ENCODE measurements around the gene SDHAF2. TPM values are rescaled to one million over a fixed set of nuclear protein-coding genes. Genes with fewer than 3 reads are reported as not detected.

Gene SDHAF2
- total RNA-seq, 1 experiment from 2014 or later: 52.1 TPM

GRCh38 chr11:61401173-61401572 lies 28.8 kb upstream of the SDHAF2 start:
- Histone ChIP-seq H3K36me3 (ENCODE audit: control insufficient read depth, insufficient read depth, low read length) (peaks cover 1% of the 10 kb centered on the region; the same call in 1 of the 2 replicates), H3K4me3 (ENCODE audit: low read depth, low read length) (no peak overlapping the region), H3K4me1 (no peaks in the 10 kb centered on the region), H3K27me3 (replicated peaks; ENCODE audit: control insufficient read depth, insufficient read depth, low read length) (no peaks in the 10 kb centered on the region), H3K9me3 (no peaks in the 10 kb centered on the region)
- no peak for TF ChIP-seq CTCF (IDR thresholded peaks at IDR 0.05; ENCODE audit: insufficient read depth in 1 of 2, low read depth in 1 of 2, low read length in 1 of 2, severe bottlenecking in 1 of 2, unreplicated experiment in 1 of 2)
- Mint-ChIP-seq H3K4me3 (ENCODE audit: unreplicated experiment) (no peak overlapping the region), H3K9me3 (ENCODE audit: unreplicated experiment) (no peaks in the 10 kb centered on the region), H3K27ac (ENCODE audit: unreplicated experiment) (no peak overlapping the region), H3K27me3 (ENCODE audit: insufficient read depth, unreplicated experiment) (no peaks in the 10 kb centered on the region), H3K4me1 (ENCODE audit: low read depth, unreplicated experiment) (no peaks in the 10 kb centered on the region), H3K36me3 (ENCODE audit: insufficient read depth, unreplicated experiment) (peaks cover 72% of the 10 kb centered on the region)
- intact Hi-C loops (cut with micrococcal nuclease; ENCODE audit: unreplicated experiment): no loop called here
- DNase-seq: no peak
- BruUV-seq (replicated peaks): no TSS peak
- CTCF ChIA-PET: interaction anchor here (1.8 kb wide), 1 partner anchor 9 kb away, joined by 6 read pairs; the partner anchor contains the start of gene TMEM216
- POLR2A ChIA-PET: interaction anchor here (0.5 kb wide), 1 partner anchor 239 kb away, joined by 4 read pairs; no protein-coding TSS in a partner anchor

GRCh38 chr11:61401573-61401972 lies 28.4 kb upstream of the SDHAF2 start:
- intact Hi-C loops (cut with micrococcal nuclease; ENCODE audit: unreplicated experiment): no loop called here
- POLR2A ChIA-PET: interaction anchor here (1.3 kb wide), 1 partner anchor 9 kb away, joined by 5 read pairs; the partner anchor contains the start of gene TMEM216
- no peaks in the 10 kb centered on the region for H3K4me1 ChIP-seq
- no peak for TF ChIP-seq CTCF (IDR thresholded peaks at IDR 0.05; ENCODE audit: insufficient read depth in 1 of 2, low read depth in 1 of 2, low read length in 1 of 2, severe bottlenecking in 1 of 2, unreplicated experiment in 1 of 2)
- H3K4me3 ChIP-seq (ENCODE audit: low read depth, low read length): no peak overlapping the region
- BruUV-seq (replicated peaks): no TSS peak
- Mint-ChIP-seq H3K9me3 (ENCODE audit: unreplicated experiment) (no peaks in the 10 kb centered on the region), H3K36me3 (ENCODE audit: insufficient read depth, unreplicated experiment) (peaks cover 74% of the 10 kb centered on the region), H3K4me1 (ENCODE audit: low read depth, unreplicated experiment) (no peaks in the 10 kb centered on the region), H3K27me3 (ENCODE audit: insufficient read depth, unreplicated experiment) (no peaks in the 10 kb centered on the region), H3K27ac (ENCODE audit: unreplicated experiment) (no peak overlapping the region), H3K4me3 (ENCODE audit: unreplicated experiment) (no peak overlapping the region)
- CTCF ChIA-PET: interaction anchor here (1.0 to 1.8 kb wide), 2 partner anchors 9 to 16 kb away, joined by 3 to 6 read pairs; partner anchors contain the start of gene TMEM216
- no peak for DNase-seq
- no peaks in the 10 kb centered on the region for H3K9me3 ChIP-seq
- H3K36me3 ChIP-seq (ENCODE audit: control insufficient read depth, insufficient read depth, low read length): peaks cover 1% of the 10 kb centered on the region; the same call in 1 of the 2 replicates
- no peaks in the 10 kb centered on the region for H3K27me3 ChIP-seq (replicated peaks; ENCODE audit: control insufficient read depth, insufficient read depth, low read length)

GRCh38 chr11:61403658-61404057 lies 26.3 kb upstream of the SDHAF2 start:
- Mint-ChIP-seq H3K27ac (ENCODE audit: unreplicated experiment) (no peak overlapping the region), H3K4me1 (ENCODE audit: low read depth, unreplicated experiment) (no peaks in the 10 kb centered on the region), H3K9me3 (ENCODE audit: unreplicated experiment) (no peaks in the 10 kb centered on the region), H3K36me3 (ENCODE audit: insufficient read depth, unreplicated experiment) (peaks cover 83% of the 10 kb centered on the region), H3K4me3 (ENCODE audit: unreplicated experiment) (no peak overlapping the region), H3K27me3 (ENCODE audit: insufficient read depth, unreplicated experiment) (no peaks in the 10 kb centered on the region)
- CTCF ChIA-PET: no interaction called here
- intact Hi-C loops (cut with micrococcal nuclease; ENCODE audit: unreplicated experiment): no loop called here
- no peak for DNase-seq
- Histone ChIP-seq H3K4me1 (no peaks in the 10 kb centered on the region), H3K9me3 (no peaks in the 10 kb centered on the region), H3K4me3 (ENCODE audit: low read depth, low read length) (no peak overlapping the region), H3K27me3 (replicated peaks; ENCODE audit: control insufficient read depth, insufficient read depth, low read length) (no peaks in the 10 kb centered on the region), H3K36me3 (ENCODE audit: control insufficient read depth, insufficient read depth, low read length) (peaks cover 3% of the 10 kb centered on the region)
- POLR2A ChIA-PET: no interaction called here
- no TSS peak for BruUV-seq (replicated peaks)
- TF ChIP-seq CTCF (IDR thresholded peaks at IDR 0.05; ENCODE audit: insufficient read depth in 1 of 2, low read depth in 1 of 2, low read length in 1 of 2, severe bottlenecking in 1 of 2, unreplicated experiment in 1 of 2): no peak
